ENCODE results near the gene TBXAS1.
"Not testable (repeated sequence)": the region's sequence is repeated elsewhere in the genome, so short reads cannot be mapped to it uniquely, and the experiment has no call there.

TBXAS1 gene

DNA sequence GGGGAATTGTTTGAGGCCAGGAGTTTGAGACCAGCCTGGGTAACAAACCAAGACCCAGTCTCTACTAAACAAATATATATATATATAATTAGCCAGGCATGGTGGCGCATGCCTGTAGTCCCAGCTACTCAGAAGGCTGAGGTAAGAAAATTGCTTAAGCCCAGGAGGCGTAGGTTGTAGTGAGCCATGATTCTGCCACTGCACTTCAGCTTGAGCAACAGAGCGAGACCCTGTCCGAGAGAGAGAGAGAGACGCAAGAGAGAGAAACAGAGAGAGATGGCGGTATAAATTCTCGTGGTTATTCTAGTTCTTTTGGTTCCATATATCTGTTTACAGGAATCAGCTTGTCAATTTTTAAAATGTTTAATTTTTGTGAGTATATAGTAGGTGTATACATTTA, 94.0 kb downstream of the TBXAS1 start:
- no peak for TF ChIP-seq CTCF (IDR thresholded peaks at IDR 0.05)
- Histone ChIP-seq H3K27ac (no peak overlapping the region), H3K4me3 (no peak overlapping the region)
- no peak for DNase-seq (ENCODE audit: low spot score)

DNA sequence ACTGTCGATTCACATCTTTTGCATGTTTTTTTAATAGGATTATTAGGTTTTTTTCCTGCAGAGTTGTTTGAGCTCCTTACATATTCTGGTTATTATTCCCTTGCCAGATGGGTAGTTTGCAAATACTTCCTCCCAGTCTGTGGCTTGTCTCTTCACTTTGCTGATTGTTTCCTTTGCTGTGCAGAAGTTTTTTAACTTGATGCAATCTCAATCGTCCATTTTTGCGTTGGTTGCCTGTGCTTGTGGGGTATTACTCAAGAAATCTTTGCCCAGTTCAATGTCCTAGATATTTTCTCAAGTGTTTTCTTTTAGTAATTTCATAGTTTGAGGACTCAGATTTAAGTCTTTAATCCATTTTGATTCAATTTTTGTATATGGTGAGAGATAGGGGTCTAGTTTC, 95.4 kb downstream of the TBXAS1 start:
- no peak for DNase-seq (ENCODE audit: low spot score)
- TF ChIP-seq CTCF (IDR thresholded peaks at IDR 0.05), result no peak
- no peak overlapping the region for H3K4me3 ChIP-seq

GRCh38 chr7:139929221-139929620, 100.2 kb downstream of the TBXAS1 start:
- H3K27ac ChIP-seq; DNase-seq (ENCODE audit: low spot score): not testable (repeated sequence)

More for the DNA sequence above, 95.4 kb downstream of the TBXAS1 start:
- H3K27ac ChIP-seq, result no peak overlapping the region

GRCh38 chr7:139930286-139930965, 101.4 kb downstream of the TBXAS1 start:
- no peak for DNase-seq (ENCODE audit: low spot score)
- Histone ChIP-seq H3K27ac (no peak overlapping the region), H3K4me3 (no peak overlapping the region)
- no peak for TF ChIP-seq CTCF (IDR thresholded peaks at IDR 0.05)

More at GRCh38 chr7:139929221-139929620, 100.2 kb downstream of the TBXAS1 start:
- H3K4me3 ChIP-seq, result not testable (repeated sequence)

- DNase-seq (ENCODE audit: low spot score), result no peak
These were observed 102.3 kb downstream of the TBXAS1 start for GRCh38 chr7:139931190-139931934.

GRCh38 chr7:139932531-139932930, 103.5 kb downstream of the TBXAS1 start:
- Histone ChIP-seq H3K27ac (no peak overlapping the region), H3K4me3 (no peak overlapping the region)
- TF ChIP-seq CTCF (IDR thresholded peaks at IDR 0.05), result no peak
- DNase-seq (ENCODE audit: low spot score), result no peak

More at GRCh38 chr7:139931190-139931934, 102.3 kb downstream of the TBXAS1 start:
- Histone ChIP-seq H3K27ac (no peak overlapping the region), H3K4me3 (no peak overlapping the region)
- TF ChIP-seq CTCF (IDR thresholded peaks at IDR 0.05), result no peak

GRCh38 chr7:139936760-139937310, 107.8 kb downstream of the TBXAS1 start:
- Histone ChIP-seq H3K27ac (no peak overlapping the region), H3K4me3 (no peak overlapping the region)
- DNase-seq (ENCODE audit: low spot score), result no peak
- no peak for TF ChIP-seq CTCF (IDR thresholded peaks at IDR 0.05)

Data from coronary artery (tissue), 2 donors.